Mucosa of gallbladder (tissue), 1 donor: Measurements from ENCODE around the gene MCUB. TPM values are rescaled to one million over a fixed set of nuclear protein-coding genes. Genes with fewer than 3 reads are reported as not detected.
A peak's percentile ranks its signal among the peaks of the same experiment; 100 is the strongest.
"Not testable (repeated sequence)": the region's sequence is repeated elsewhere in the genome, so short reads cannot be mapped to it uniquely, and the experiment has no call there.

Experiments
- DNase-seq: peaks from one replicate; pipeline ENCODE4 v3.0.0-alpha.2; 2020; ENCODE audit warnings: low spot score
- total RNA-seq: library from RNA; stranded (reverse); gene quantifications from one replicate; pipeline ENCODE4 v1.2.1, GENCODE V29; 2021
- donor health status: DM: no; HTN: no; CAD: no.

MCUB gene
- total RNA-seq, 1 donor from 2014 or later = 11.0 TPM

GRCh38 chr4:109678925-109679324, 118.9 kb downstream of the MCUB start:
- DNase-seq = not testable (repeated sequence)

DNA sequence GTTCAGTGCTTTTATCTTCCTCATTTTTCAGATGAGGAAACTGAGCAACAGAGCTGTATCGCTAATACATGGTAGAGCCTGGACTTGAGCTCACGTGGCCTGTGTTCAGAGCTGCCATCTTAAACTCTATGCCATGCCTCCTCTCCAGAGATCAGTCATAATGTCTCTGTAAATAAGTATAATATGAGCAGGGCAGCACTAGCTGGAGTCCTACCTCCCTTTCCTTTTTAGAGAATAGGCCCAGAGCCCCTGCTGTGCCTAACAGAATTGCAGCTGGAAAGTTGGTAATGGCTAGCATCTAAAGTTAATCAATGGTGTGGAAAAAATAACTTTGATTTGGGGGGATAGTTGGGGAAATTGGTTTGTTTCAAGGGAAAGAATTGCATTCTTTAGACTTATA, 122.8 kb downstream of the MCUB start:
- DNase-seq = no peak

GRCh38 chr4:109683621-109684253, 123.7 kb downstream of the MCUB start:
- no peak for DNase-seq

DNA sequence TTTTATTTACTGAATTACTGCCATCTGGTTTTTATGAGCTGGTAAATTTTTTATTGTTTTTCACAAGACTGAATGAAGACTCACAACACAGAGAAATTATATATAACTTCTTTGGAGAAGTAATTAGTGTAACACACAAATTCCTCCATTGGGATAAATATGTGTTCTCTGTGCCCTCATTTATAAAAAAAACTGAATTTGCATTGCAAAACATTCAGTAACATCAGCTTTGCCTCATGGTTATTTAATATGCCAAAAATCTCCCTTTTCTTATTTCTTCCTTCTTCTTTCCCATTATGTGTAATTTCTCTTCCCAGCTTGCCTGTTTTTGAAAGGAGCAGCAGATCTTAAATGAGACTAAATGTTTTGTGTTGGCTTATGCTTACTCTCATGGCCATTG, 124.7 kb downstream of the MCUB start:
- no peak for DNase-seq

DNA sequence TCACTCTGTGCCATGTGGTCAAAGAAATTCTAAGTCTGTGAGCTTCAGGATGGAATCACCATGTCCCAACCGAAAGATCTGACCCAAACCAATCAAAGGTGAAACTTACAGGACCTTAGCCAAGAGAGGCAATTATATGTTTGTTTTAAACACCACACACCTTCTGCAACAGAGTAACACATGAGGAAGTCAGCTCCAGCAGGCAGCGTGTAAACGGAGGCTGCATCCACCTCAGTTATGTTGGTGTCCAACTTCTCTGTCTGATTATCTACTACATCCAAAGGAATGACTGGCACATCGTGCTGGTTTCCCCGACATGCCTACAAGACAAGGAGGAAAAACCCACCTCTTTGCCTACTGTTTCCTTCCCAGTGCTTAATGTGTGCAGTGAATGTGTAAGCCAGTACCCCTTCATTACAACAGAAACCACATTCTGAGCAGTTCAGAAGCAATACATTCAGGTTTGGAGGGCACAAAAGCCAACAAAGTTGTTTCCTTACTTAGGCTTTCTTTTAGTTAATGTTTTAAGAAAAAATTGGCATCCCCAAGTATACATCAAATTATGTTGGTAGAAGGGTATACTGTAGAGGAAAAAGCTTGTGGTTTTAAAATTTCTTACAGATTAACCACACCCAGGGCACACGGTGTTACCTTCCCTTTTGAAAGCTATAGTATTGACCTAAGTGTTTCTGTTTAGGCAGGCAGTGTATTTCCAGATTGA, 130.8 kb downstream of the MCUB start:
- DNase-seq = no peak

- DNase-seq = no peak
These were observed 131.4 kb downstream of the MCUB start for GRCh38 chr4:109691411-109691920.

- DNase-seq = no peak
These were observed 138.6 kb downstream of the MCUB start for GRCh38 chr4:109698656-109699055.

GRCh38 chr4:109699553-109700225, 139.6 kb downstream of the MCUB start:
- DNase-seq = no peak

- DNase-seq = no peak
These were observed 141.7 kb downstream of the MCUB start for GRCh38 chr4:109701566-109702410.

GRCh38 chr4:109702950-109703663, 143.1 kb downstream of the MCUB start, which contains the start of gene CASP6:
Gene CASP6 (minus strand): TSS chr4:109703445. CDS start chr4:109703395, 50 bp downstream.
- peak; percentile 88 for DNase-seq

GRCh38 chr4:109703664-109704361, 143.8 kb downstream of the MCUB start:
- no peak for DNase-seq

DNA sequence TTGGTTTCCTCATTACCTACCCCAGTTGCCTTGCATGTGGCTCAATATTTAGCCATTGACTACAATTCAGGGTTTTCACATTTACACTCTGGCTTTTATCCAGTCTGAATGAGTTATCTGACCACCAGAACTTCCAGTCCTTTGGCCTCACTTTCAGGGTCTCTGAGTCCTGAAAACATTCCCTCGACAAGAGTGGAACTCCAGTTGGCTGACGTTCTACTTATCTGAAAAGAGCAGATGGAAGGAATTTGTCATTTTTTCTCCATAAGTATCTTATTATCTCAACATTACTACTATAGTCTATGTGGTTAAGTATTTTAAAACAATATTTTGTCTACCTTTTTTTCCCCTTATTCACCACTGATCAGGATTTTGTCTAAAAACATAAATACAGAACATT, 148.4 kb downstream of the MCUB start:
- DNase-seq = no peak

DNA sequence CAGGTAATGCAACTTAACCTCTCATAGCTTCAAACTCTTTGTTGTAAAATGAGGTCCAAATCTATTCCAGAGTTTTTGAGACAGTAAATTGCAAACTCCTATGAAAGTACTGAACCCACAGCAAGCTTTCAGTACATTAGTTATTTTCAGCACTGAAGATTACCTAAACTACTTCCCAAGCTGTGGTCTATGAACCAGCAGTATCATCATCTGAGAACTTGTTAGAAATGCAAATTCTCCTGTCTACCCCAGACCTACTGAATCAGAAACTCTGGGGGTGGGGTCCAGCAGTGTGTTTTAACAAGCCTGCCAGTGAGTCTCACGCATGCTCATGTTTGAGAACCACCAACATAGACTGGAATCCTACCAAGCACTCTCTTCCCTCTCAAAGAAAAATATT, 148.9 kb downstream of the MCUB start:
- DNase-seq = no peak

GRCh38 chr4:109713500-109713899, 153.5 kb downstream of the MCUB start:
- no peak for DNase-seq

GRCh38 chr4:109718759-109719158, 158.7 kb downstream of the MCUB start:
- no peak for DNase-seq

GRCh38 chr4:109719604-109720003, 159.6 kb downstream of the MCUB start:
- no peak for DNase-seq

DNA sequence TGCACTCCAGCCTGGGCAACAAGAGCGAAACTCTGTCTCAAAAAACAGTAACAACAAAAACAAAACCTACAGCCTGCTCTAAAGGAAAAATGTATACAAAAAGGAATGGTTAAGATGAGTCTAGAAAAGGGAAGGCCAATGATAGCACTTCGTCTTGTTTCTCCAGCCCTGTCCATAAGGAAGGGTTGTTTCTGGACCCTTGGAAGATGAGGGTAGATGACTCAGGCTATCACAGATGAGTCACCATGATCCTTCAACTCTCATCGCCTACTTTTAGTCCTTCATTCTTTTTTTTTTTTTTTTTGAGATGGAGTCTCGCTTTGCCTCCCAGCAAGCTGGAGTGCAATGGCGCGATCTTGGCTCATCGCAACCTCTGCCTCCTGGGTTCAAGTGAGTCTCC, 161.0 kb downstream of the MCUB start:
- no peak for DNase-seq

DNA sequence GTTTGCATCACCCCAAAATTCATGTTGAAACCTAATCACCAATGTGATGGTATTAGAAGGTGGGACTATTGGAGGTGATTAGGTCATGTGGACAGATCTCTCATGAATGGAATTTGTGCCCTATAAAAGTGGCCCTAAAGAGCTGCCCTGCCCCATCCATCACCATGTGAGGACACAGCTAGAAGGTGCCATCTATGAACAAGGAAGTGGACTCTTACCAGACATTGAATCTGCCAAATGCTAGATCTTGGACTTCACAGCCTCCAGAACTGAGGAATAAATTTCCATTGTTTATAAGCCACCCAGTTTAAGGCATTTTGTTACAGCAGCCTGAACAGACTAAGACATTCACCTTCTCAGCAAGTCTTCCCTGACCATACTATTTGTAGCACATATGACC, 162.3 kb downstream of the MCUB start:
- DNase-seq = no peak

DNA sequence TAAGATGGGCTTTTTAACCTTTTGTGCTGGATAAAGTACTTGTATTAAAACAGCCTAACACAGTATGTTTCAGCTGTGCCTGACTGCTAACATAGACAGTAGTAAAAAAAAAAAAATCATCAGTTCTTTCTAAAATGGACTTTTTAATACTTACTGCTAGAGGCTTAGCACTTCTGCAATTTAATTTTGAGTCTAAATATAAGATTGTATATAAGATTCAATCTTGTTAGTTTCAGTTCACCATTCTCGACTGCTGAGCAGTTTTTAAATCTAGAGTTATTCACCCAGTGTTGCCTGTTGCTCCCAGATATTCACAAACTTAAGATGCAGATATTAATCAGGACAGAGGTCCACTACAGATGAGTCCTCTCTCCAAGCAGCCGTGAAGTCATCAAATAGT, 163.1 kb downstream of the MCUB start:
- no peak for DNase-seq

DNA sequence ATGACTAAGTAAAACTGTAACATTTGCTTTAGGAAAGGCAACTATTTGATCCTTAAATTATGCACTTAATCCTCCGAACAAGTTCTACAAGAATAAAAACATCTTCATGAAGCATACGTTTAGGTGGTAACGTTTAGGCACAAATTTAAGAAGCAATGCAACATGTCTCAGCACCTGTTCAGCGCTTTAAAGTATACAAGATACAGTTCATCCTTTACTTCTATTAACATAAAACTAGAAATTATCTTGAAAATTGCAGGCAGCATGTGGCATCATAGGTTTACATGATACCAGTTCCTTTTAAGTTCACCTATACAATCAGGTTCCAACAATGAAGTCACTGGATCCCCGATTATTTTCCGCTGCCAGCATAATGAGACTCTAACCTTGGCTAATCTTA, 168.3 kb downstream of the MCUB start:
- DNase-seq = no peak
